ENCODE measurements around the gene THBS4. TPM values are rescaled to one million over a fixed set of nuclear protein-coding genes. Genes with fewer than 3 reads are reported as not detected.

Gene THBS4
- total RNA-seq, 1 experiment from 2014 or later = 6.6 TPM

DNA sequence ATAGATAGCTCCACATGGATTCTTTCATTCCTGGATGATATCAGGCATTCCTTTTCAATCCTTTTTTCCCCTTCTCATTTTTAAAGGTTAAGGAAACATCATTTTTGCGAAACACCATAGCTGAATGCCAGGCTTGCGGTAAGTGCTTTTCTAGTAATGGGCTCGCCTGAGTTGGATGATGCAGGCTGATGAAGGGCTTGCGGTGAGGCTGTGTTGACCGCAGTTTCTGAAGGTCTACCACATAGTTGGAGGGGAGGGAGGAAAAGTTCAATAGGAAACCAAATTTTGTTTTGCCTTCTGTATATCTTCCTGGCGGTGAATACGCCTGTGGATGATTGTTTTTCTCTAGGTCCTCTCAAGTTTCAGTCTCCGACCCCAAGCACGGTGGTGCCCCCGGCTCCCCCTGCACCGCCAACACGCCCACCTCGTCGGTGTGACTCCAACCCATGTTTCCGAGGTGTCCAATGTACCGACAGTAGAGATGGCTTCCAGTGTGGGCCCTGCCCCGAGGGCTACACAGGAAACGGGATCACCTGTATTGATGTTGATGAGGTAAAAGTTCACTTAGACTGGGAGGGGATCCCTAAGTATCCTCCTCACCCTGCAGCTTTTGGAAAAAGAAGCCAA is 24.3 kb downstream of the THBS4 start:
- H3K27me3 ChIP-seq (ENCODE audit: insufficient read depth, low read depth) = no peaks in the 10 kb centered on the region
- TF ChIP-seq, protein P1, sequence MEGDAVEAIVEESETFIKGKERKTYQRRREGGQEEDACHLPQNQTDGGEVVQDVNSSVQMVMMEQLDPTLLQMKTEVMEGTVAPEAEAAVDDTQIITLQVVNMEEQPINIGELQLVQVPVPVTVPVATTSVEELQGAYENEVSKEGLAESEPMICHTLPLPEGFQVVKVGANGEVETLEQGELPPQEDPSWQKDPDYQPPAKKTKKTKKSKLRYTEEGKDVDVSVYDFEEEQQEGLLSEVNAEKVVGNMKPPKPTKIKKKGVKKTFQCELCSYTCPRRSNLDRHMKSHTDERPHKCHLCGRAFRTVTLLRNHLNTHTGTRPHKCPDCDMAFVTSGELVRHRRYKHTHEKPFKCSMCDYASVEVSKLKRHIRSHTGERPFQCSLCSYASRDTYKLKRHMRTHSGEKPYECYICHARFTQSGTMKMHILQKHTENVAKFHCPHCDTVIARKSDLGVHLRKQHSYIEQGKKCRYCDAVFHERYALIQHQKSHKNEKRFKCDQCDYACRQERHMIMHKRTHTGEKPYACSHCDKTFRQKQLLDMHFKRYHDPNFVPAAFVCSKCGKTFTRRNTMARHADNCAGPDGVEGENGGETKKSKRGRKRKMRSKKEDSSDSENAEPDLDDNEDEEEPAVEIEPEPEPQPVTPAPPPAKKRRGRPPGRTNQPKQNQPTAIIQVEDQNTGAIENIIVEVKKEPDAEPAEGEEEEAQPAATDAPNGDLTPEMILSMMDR (conservative IDR thresholded peaks at IDR 0.05) = no peak
- TF ChIP-seq EZH2 (IDR thresholded peaks at IDR 0.05; ENCODE audit: low read depth) = no peak
- H3K79me2 ChIP-seq (ENCODE audit: low read depth) = no peaks in the 10 kb centered on the region
- peaks cover 29% of the 10 kb centered on the region for H3K4me1 ChIP-seq (replicated peaks; ENCODE audit: insufficient read depth)
- ChIA-PET CTCF (interaction anchor here (0.7 kb wide), 1 partner anchor 362 kb away, joined by 4 read pairs; no protein-coding TSS in a partner anchor), POLR2A (ENCODE audit: unreplicated experiment) (no interaction called here)
- no peaks in the 10 kb centered on the region for H3K9me3 ChIP-seq (ENCODE audit: insufficient read depth, low read depth)
- no peak overlapping the region for H2AFZ ChIP-seq
- no peak overlapping the region for H3K4me3 ChIP-seq
- no TSS peak for BruUV-seq (replicated peaks)
- intact Hi-C loops (cut with micrococcal nuclease; ENCODE audit: unreplicated experiment) = loop anchor here (10.0 kb wide), 2 partner anchors 65 to 185 kb away; partner anchors contain the start of gene MTX3
- H3F3A ChIP-seq (ENCODE audit: insufficient read depth, low read depth) = peaks cover 24% of the 10 kb centered on the region
- no peak for DNase-seq
- no peaks in the 10 kb centered on the region for H3K36me3 ChIP-seq (ENCODE audit: low read depth)
- H3K27ac ChIP-seq = no peak overlapping the region
- no peaks in the 10 kb centered on the region for H4K20me1 ChIP-seq (ENCODE audit: insufficient read depth)
- no peaks in the 10 kb centered on the region for H3K9me2 ChIP-seq (ENCODE audit: insufficient read depth)
- no peak overlapping the region for H3K4me2 ChIP-seq

DNA sequence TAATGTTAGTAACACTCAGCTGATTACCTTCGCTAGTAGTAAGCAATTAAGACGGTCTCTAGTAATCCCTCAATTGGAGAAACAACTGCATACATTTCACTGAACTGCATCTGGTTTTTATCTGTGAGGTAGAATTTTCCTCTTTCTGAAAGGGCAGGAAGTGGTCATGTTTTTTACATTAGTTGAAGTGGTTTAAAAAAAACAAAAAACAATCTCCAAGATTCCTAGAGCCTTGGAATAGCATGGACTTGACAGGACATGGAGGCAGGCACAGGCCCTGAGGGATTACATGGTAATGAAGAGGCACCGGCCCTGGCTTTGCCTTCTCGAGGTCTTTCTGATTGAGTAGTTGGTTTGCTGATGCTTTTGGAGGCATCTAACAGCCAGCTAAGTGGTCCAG is 25.8 kb downstream of the THBS4 start:
- Histone ChIP-seq H3K27me3 (ENCODE audit: insufficient read depth, low read depth) (no peaks in the 10 kb centered on the region), H3K9me3 (ENCODE audit: insufficient read depth, low read depth) (no peaks in the 10 kb centered on the region), H3K36me3 (ENCODE audit: low read depth) (no peaks in the 10 kb centered on the region), H3F3A (ENCODE audit: insufficient read depth, low read depth) (peaks cover 10% of the 10 kb centered on the region), H3K4me1 (replicated peaks; ENCODE audit: insufficient read depth) (peaks cover 15% of the 10 kb centered on the region), H3K4me3 (no peak overlapping the region), H3K4me2 (no peak overlapping the region), H4K20me1 (ENCODE audit: insufficient read depth) (no peaks in the 10 kb centered on the region), H2AFZ (no peak overlapping the region), H3K79me2 (ENCODE audit: low read depth) (no peaks in the 10 kb centered on the region), H3K27ac (no peak overlapping the region), H3K9me2 (ENCODE audit: insufficient read depth) (no peaks in the 10 kb centered on the region)
- intact Hi-C loops (cut with micrococcal nuclease; ENCODE audit: unreplicated experiment) = no loop called here
- POLR2A ChIA-PET (ENCODE audit: unreplicated experiment) = no interaction called here
- TF ChIP-seq EZH2 (IDR thresholded peaks at IDR 0.05; ENCODE audit: low read depth) = no peak
- TF ChIP-seq, protein P1 (conservative IDR thresholded peaks at IDR 0.05) = no peak
- no TSS peak for BruUV-seq (replicated peaks)
- no peak for DNase-seq
- CTCF ChIA-PET = no interaction called here

DNA sequence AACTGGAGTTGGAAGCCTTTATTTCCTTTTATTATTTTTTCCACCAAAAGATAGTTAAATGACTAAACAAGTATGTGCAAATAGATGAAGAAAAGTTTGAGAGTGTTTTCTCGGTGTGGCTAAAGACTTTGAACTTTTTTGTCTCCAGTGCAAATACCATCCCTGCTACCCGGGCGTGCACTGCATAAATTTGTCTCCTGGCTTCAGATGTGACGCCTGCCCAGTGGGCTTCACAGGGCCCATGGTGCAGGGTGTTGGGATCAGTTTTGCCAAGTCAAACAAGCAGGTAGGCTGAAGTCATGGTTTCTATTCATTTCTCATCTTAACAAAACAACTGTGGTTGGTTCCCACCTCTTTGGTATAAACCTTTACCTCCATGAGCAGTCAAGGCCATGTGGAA is 26.4 kb downstream of the THBS4 start:
- intact Hi-C loops (cut with micrococcal nuclease; ENCODE audit: unreplicated experiment) = no loop called here
- Histone ChIP-seq H3K27me3 (ENCODE audit: insufficient read depth, low read depth) (no peaks in the 10 kb centered on the region), H3F3A (ENCODE audit: insufficient read depth, low read depth) (peaks cover 4% of the 10 kb centered on the region), H3K79me2 (ENCODE audit: low read depth) (no peaks in the 10 kb centered on the region), H3K27ac (no peak overlapping the region), H3K9me3 (ENCODE audit: insufficient read depth, low read depth) (no peaks in the 10 kb centered on the region), H3K9me2 (ENCODE audit: insufficient read depth) (no peaks in the 10 kb centered on the region), H3K36me3 (ENCODE audit: low read depth) (no peaks in the 10 kb centered on the region), H4K20me1 (ENCODE audit: insufficient read depth) (no peaks in the 10 kb centered on the region), H3K4me3 (no peak overlapping the region), H3K4me1 (replicated peaks; ENCODE audit: insufficient read depth) (peaks cover 9% of the 10 kb centered on the region), H3K4me2 (no peak overlapping the region), H2AFZ (no peak overlapping the region)
- CTCF ChIA-PET = no interaction called here
- no TSS peak for BruUV-seq (replicated peaks)
- no peak for TF ChIP-seq EZH2 (IDR thresholded peaks at IDR 0.05; ENCODE audit: low read depth)
- TF ChIP-seq, protein P1 (conservative IDR thresholded peaks at IDR 0.05) = no peak
- POLR2A ChIA-PET (ENCODE audit: unreplicated experiment) = no interaction called here
- no peak for DNase-seq
